Non-pigmented ciliary epithelial cell (primary cell): ENCODE measurements around the gene POU2AF1.
"Not testable (repeated sequence)": the region's sequence is repeated elsewhere in the genome, so short reads cannot be mapped to it uniquely, and the experiment has no call there.

ENCODE experiments used
- DNase-seq: peaks from one replicate; pipeline ENCODE4 v3.0.0-alpha.2; 2010; ENCODE audit warnings: low read depth

Gene POU2AF1

GRCh38 chr11:111409915-111410314, 30.8 kb upstream of the POU2AF1 start:
- DNase-seq: no peak

- no peak for DNase-seq
Measured at GRCh38 chr11:111408789-111409727, 30.0 kb upstream of the POU2AF1 start.

GRCh38 chr11:111407652-111408051, 28.6 kb upstream of the POU2AF1 start:
- DNase-seq: no peak

GRCh38 chr11:111406589-111406988, 27.5 kb upstream of the POU2AF1 start:
- no peak for DNase-seq

GRCh38 chr11:111406091-111406490, 27.0 kb upstream of the POU2AF1 start:
- DNase-seq: no peak

- DNase-seq: no peak
Measured at GRCh38 chr11:111405551-111405950, 26.5 kb upstream of the POU2AF1 start.

- DNase-seq: no peak
Measured at GRCh38 chr11:111403051-111403726, 24.1 kb upstream of the POU2AF1 start.

- no peak for DNase-seq
Measured at GRCh38 chr11:111402411-111402810, 23.3 kb upstream of the POU2AF1 start.

GRCh38 chr11:111401957-111402356, 22.9 kb upstream of the POU2AF1 start:
- not testable (repeated sequence) for DNase-seq

GRCh38 chr11:111400595-111400994, 21.5 kb upstream of the POU2AF1 start:
- DNase-seq: no peak

GRCh38 chr11:111399187-111400031, 20.3 kb upstream of the POU2AF1 start:
- DNase-seq: no peak

- DNase-seq: no peak
Measured at GRCh38 chr11:111397034-111397433, 18.0 kb upstream of the POU2AF1 start.

- no peak for DNase-seq
Measured at GRCh38 chr11:111395749-111396148, 16.7 kb upstream of the POU2AF1 start.

- no peak for DNase-seq
Measured at GRCh38 chr11:111395081-111395480, 16.0 kb upstream of the POU2AF1 start.

GRCh38 chr11:111394147-111394546, 15.1 kb upstream of the POU2AF1 start:
- not testable (repeated sequence) for DNase-seq

- DNase-seq: no peak
Measured at GRCh38 chr11:111393585-111393984, 14.5 kb upstream of the POU2AF1 start.

GRCh38 chr11:111393096-111393495, 14.0 kb upstream of the POU2AF1 start:
- no peak for DNase-seq

GRCh38 chr11:111392552-111392951, 13.5 kb upstream of the POU2AF1 start:
- DNase-seq: no peak

- DNase-seq: no peak
Measured at GRCh38 chr11:111391328-111392124, 12.5 kb upstream of the POU2AF1 start.

GRCh38 chr11:111388842-111389241, 9.8 kb upstream of the POU2AF1 start:
- DNase-seq: no peak

- no peak for DNase-seq
Measured at GRCh38 chr11:111388420-111388819, 9.3 kb upstream of the POU2AF1 start.
